ENCODE data around the gene DMRTA2. TPM values are rescaled to one million over a fixed set of nuclear protein-coding genes. Genes with fewer than 3 reads are reported as not detected.
A peak's percentile ranks its signal among the peaks of the same experiment; 100 is the strongest.

DMRTA2 gene
- total RNA-seq, 1 donor, result 0.18 TPM

- TF ChIP-seq, protein P1, sequence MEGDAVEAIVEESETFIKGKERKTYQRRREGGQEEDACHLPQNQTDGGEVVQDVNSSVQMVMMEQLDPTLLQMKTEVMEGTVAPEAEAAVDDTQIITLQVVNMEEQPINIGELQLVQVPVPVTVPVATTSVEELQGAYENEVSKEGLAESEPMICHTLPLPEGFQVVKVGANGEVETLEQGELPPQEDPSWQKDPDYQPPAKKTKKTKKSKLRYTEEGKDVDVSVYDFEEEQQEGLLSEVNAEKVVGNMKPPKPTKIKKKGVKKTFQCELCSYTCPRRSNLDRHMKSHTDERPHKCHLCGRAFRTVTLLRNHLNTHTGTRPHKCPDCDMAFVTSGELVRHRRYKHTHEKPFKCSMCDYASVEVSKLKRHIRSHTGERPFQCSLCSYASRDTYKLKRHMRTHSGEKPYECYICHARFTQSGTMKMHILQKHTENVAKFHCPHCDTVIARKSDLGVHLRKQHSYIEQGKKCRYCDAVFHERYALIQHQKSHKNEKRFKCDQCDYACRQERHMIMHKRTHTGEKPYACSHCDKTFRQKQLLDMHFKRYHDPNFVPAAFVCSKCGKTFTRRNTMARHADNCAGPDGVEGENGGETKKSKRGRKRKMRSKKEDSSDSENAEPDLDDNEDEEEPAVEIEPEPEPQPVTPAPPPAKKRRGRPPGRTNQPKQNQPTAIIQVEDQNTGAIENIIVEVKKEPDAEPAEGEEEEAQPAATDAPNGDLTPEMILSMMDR (IDR thresholded peaks at IDR 0.05; ENCODE audit: insufficient read depth, low read length), result no peak
- no peak for DNase-seq (ENCODE audit: low read depth)
- H3K4me3 ChIP-seq (ENCODE audit: low read depth, low read length), result peak overlapping the region; percentile 25
Measured at GRCh38 chr1:50424045-50424883, 1.0 kb upstream of the DMRTA2 start.

GRCh38 chr1:50423670-50424000, 392 bp upstream of the DMRTA2 start:
- no peak for DNase-seq (ENCODE audit: low read depth)
- TF ChIP-seq, protein P1 (IDR thresholded peaks at IDR 0.05; ENCODE audit: insufficient read depth, low read length), result no peak
- no peak overlapping the region for H3K4me3 ChIP-seq (ENCODE audit: low read depth, low read length)

- H3K4me3 ChIP-seq (ENCODE audit: low read depth, low read length), result no peak overlapping the region
- TF ChIP-seq, protein P1 (IDR thresholded peaks at IDR 0.05; ENCODE audit: insufficient read depth, low read length), result no peak
Measured at GRCh38 chr1:50422675-50422945, 633 bp downstream of the DMRTA2 start.

GRCh38 chr1:50421768-50422674, 1.2 kb downstream of the DMRTA2 start:
- TF ChIP-seq, protein P1 (IDR thresholded peaks at IDR 0.05; ENCODE audit: insufficient read depth, low read length), result no peak
- no peak overlapping the region for H3K4me3 ChIP-seq (ENCODE audit: low read depth, low read length)
- no peak for DNase-seq (ENCODE audit: low read depth)

More at GRCh38 chr1:50422675-50422945, 633 bp downstream of the DMRTA2 start:
- no peak for DNase-seq (ENCODE audit: low read depth)

GRCh38 chr1:50421366-50421748, 1.9 kb downstream of the DMRTA2 start:
- TF ChIP-seq, protein P1 (IDR thresholded peaks at IDR 0.05; ENCODE audit: insufficient read depth, low read length), result no peak
- DNase-seq (ENCODE audit: low read depth), result no peak
- no peak overlapping the region for H3K4me3 ChIP-seq (ENCODE audit: low read depth, low read length)

DNA sequence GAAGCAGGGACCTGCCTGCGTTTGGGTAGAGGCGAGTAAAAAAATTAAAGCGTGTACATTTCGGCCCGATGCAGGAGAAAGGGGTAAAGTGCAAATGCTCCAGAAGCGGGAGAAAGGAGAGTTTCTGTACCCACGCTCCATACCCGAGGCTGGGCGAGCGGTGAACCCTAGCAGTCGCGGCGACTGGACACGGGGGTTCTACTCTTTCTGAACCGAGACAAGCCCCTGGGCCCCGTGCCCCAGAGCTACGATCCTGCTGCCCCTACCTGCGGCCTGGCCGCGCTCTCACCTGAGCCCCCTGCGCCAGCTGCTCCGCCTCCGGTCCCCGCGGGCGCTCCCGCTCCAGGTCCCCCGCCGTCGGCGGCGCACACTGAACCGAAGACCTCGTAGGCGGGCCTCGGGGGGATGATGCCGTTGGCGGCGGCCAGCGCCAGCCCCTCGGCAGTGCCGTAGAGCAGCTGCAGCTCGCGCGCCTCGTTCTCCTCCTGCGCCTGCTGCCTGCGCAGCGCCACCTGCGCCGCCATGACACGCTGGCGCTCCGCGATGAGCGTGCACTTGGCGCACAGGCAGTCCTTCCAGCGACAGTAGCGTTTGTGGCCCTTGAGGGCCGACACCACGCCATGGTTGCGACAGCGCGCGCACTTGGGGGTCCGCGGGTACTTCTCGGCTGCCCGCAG, 2.4 kb downstream of the DMRTA2 start:
- TF ChIP-seq, protein P1 (IDR thresholded peaks at IDR 0.05; ENCODE audit: insufficient read depth, low read length), result no peak
- DNase-seq (ENCODE audit: low read depth), result no peak
- H3K4me3 ChIP-seq (ENCODE audit: low read depth, low read length), result no peak overlapping the region
